GM21390 (cell line): ENCODE results near the gene EPYC.
A peak's percentile ranks its signal among the peaks of the same experiment; 100 is the strongest.

Source experiments
- ATAC-seq: cut with Tn5 transposase; IDR thresholded peaks from one replicate; pipeline ENCODE4 v1.9.1; 2021; ENCODE audit not compliant: unreplicated experiment

The EPYC gene, protein sequence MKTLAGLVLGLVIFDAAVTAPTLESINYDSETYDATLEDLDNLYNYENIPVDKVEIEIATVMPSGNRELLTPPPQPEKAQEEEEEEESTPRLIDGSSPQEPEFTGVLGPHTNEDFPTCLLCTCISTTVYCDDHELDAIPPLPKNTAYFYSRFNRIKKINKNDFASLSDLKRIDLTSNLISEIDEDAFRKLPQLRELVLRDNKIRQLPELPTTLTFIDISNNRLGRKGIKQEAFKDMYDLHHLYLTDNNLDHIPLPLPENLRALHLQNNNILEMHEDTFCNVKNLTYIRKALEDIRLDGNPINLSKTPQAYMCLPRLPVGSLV

GRCh38 chr12:91004872-91005271 is at the start of gene EPYC:
EPYC (minus strand) TSS chr12:91004972; CDS start chr12:91002565, 2,407 bp downstream.
- ATAC-seq, result no peak

DNA sequence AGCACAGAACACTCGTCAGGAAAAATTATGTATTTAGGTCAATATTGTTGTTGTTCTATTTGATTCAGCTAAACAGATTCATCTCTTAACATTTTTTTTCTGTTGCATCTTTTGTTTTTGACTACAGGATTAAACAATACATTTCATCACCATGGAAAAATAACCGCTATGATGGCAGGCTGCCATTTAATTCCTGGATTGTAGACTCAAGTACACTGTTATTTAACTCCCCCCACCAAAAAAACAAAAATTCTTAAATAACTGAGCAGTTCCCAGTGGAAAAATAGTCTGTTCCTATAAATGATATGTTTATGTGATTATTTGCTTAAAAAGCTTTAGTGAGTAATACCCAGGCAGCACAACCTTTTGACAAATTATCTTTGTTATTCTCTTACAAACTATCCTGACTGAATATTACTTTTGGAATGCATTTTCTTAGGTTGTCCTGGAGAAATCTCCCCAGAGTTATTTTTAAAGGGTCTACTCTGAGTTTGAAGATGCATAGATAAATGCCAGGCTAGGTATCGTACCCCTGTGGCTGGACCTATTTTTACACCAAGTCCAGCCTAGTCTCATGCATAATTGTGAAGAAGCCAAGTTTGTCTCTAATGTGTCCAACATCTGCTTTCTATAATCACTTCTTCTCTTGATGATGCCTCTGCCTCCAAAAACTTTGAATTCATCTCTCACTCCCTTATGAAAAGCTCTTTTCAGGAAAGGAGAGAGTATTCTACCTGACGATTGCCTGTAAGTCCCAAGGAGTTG is 49.4 kb upstream of the EPYC start:
- ATAC-seq, result no peak

GRCh38 chr12:91052026-91052425 is 47.3 kb upstream of the EPYC start:
- no peak for ATAC-seq

DNA sequence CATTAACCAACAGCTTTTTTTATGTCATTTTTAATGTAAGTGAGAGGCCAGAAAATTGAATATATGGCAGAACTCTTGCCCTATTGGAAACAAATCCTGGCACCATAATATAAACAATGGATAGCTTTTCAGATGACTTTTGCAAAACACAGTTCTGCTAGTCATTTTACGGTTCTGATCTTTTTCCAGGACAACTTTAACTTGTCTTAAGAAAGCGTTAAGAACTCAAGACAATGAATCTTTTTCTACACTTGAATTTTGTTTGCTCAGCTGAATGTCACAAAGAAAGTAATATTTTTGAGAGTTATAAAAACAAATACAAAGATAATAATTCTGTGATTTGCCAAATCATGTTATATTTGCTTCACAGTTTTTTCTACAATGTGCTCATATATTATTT is 39.8 kb upstream of the EPYC start:
- ATAC-seq, result no peak

DNA sequence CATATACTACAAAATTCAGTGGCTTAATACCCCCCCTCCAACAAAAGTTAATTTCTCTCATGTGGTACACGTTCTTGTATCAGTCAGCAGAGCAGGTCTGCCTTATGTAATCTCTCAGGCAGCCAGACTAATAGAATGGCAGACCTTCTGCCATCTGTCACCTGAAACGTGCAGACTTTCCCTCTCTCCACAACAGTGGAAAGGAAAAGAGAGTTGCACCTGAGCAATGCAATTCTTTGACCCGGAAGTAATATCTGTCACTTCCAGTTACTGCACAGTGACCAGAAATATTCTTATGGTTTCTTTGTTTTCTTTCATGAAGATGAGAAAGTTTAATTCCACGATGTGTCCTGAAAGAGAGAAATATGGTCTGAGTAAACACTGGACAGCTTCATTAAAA is 38.6 kb upstream of the EPYC start:
- no peak for ATAC-seq

- no peak for ATAC-seq
These were observed 35.5 kb upstream of the EPYC start for GRCh38 chr12:91040096-91040755.

DNA sequence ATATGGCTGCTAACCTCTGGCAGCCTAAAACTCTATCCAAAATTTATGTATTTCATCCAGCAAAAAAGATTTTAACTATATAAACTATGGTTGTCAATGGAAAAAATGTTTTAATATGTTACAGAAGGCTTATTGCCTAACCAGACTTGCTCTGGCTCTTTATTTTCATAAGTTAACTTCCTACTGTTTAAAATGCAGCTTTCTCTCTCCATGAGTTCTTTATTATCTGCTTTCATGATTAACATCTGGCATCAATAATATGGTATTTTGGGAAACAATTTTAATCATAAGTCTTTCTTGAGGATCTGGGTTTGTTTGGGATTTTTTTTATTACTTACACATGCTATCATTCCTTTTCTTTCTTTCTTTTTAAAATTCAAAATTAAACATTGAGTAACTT is 32.5 kb upstream of the EPYC start:
- ATAC-seq, result no peak

GRCh38 chr12:91033251-91033650 is 28.5 kb upstream of the EPYC start:
- no peak for ATAC-seq

DNA sequence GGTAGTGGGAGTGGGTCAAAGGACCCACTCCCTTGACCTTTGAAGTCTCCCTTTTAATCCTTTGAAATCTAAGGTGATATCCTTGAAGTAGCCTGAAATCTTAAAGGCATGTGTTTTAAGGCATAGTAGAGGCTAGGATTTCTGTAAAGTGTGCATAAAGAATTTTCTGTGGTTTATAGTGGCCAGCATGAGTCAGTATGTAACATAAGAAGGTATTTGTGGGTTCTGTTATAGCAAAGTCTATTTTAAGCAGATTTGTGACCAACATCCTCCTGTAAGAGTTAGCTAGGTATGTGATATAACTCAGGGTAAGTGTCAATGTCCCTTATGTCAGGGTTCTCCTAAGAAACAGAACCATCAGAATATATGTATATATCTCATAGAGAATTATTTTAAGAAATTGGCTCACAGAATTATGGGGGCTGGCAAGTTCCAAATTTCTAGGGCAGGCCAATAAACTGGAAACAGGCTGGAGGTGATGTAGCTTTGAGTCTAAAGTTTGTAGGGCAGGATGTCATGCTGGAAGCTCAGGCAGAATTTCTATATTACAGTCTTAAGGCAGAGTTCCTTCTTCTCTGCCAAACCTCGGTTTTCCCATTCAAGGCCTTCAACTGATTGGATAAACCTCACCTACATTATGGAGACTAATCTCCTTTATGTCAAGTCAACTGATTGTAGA is 18.7 kb upstream of the EPYC start:
- ATAC-seq, result no peak

GRCh38 chr12:91021076-91021475 is 16.3 kb upstream of the EPYC start:
- no peak for ATAC-seq

GRCh38 chr12:91019455-91019854 is 14.7 kb upstream of the EPYC start:
- ATAC-seq, result no peak

GRCh38 chr12:91017511-91018263 is 12.9 kb upstream of the EPYC start:
- ATAC-seq, result no peak

- ATAC-seq, result no peak
These were observed 12.3 kb upstream of the EPYC start for GRCh38 chr12:91017043-91017442.

DNA sequence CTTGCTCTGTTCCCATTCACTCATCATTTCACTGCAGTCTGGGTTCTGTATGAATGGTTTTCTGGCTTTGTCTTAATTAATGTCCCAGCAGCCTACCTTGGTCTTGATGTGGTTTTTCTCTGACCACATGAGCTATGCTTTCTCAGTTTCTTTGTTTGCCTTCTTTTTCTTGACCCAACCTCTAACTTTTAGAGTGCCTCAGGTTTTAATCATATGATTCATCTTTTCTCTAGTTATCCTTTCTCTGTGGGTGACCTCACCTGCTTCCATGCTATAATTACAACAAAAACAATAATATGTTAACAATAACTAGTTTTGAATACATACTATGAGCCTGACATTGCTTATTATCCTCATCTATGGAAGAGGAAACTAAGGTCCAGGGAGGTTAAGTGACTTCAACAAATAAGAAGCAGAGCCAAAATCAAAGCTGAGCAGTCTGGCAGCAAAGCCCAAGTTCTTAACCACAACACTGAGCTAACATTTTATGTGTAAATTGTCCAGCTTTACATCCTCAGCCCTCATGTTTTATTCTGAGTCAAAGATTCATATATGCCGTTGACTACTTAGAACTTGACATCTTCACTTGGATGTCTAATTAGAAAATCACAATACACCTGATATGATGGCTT is 4.7 kb upstream of the EPYC start:
- peak; percentile 91 for ATAC-seq

- ATAC-seq, result peak; percentile 72
These were observed 2.9 kb upstream of the EPYC start for GRCh38 chr12:91007531-91008290.

DNA sequence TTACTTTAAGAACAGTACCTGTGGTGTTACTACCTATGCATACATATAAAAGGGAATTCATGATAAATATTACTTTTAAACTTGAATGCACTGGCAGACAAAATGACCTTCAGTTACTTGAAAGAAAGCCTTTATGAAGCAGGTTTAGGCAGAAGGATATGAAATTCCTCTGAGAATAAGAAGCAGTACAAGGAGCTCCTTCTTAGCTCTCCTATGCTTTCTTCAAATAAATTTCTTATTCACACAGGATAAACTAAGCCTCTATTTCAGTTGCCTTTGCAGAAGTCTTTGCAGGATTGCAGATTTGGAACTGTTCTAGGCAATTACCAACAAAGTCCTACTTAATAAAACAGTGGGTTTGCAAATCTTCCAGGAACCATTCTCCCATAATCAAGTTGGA is 1.0 kb downstream of the EPYC start:
- ATAC-seq, result no peak

DNA sequence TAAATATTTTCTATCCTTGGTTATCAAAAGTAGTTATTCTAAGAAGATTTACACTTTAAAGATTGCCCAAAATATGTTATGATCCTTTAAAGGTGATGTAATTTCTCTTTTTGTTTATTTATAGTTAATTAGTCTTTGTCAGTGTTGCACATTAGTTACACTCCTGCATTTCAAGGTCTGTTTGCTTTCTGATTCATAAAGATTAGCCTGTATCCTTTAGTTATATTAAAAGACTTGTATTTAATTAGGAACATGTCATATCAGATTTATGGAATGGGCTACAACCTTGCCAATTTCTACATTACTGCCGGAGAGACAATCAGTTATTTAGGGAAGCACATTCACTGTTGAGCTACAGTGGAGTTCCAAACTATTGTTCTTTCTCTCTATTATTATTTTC is 3.5 kb downstream of the EPYC start:
- no peak for ATAC-seq

- no peak for ATAC-seq
These were observed 4.8 kb downstream of the EPYC start for GRCh38 chr12:90999966-91000365.

- no peak for ATAC-seq
These were observed 5.2 kb downstream of the EPYC start for GRCh38 chr12:90999527-90999926.

GRCh38 chr12:90995010-90995409 is 9.8 kb downstream of the EPYC start:
- ATAC-seq, result no peak
